ENCODE measurements around the gene F2RL1. TPM values are rescaled to one million over a fixed set of nuclear protein-coding genes. Genes with fewer than 3 reads are reported as not detected.

Gene F2RL1
- total RNA-seq, 2 donors from 2014 or later = 87.0 to 139 TPM

GRCh38 chr5:76831110-76831452 is 12.3 kb downstream of the F2RL1 start:
- intact Hi-C loops (cut with DNase I) = no loop called here
- DNase-seq = no peak
- no peak overlapping the region for H3K9ac ChIP-seq (ENCODE audit: low read depth in 2 of 2, low read length in 2 of 2)
- no peaks in the 10 kb centered on the region for H3K9me3 ChIP-seq
- no peak for TF ChIP-seq CTCF (IDR thresholded peaks at IDR 0.05)
- no peak overlapping the region for H3K27ac ChIP-seq
- H3K4me3 ChIP-seq = no peak overlapping the region
- H3K4me1 ChIP-seq = no peaks in the 10 kb centered on the region
- H3K27me3 ChIP-seq = no peaks in the 10 kb centered on the region
- no peaks in the 10 kb centered on the region for H3K36me3 ChIP-seq

GRCh38 chr5:76836181-76836580 is 17.4 kb downstream of the F2RL1 start:
- no peaks in the 10 kb centered on the region for H3K4me1 ChIP-seq

GRCh38 chr5:76836585-76836984 is 17.8 kb downstream of the F2RL1 start:
- Histone ChIP-seq H3K36me3 (no peaks in the 10 kb centered on the region), H3K27me3 (no peaks in the 10 kb centered on the region), H3K9me3 (no peaks in the 10 kb centered on the region), H3K9ac (ENCODE audit: low read depth in 2 of 2, low read length in 2 of 2) (no peak overlapping the region), H3K4me1 (no peaks in the 10 kb centered on the region), H3K4me3 (no peak overlapping the region), H3K27ac (peak overlapping the region; percentile 60)
- TF ChIP-seq CTCF (IDR thresholded peaks at IDR 0.05) = no peak
- intact Hi-C loops (cut with DNase I) = no loop called here
- no peak for DNase-seq

More at GRCh38 chr5:76836181-76836580, 17.4 kb downstream of the F2RL1 start:
- Histone ChIP-seq H3K36me3 (no peaks in the 10 kb centered on the region), H3K27ac (no peak overlapping the region), H3K4me3 (no peak overlapping the region), H3K9ac (ENCODE audit: low read depth in 2 of 2, low read length in 2 of 2) (no peak overlapping the region), H3K27me3 (no peaks in the 10 kb centered on the region), H3K9me3 (no peaks in the 10 kb centered on the region)
- intact Hi-C loops (cut with DNase I) = no loop called here
- DNase-seq = no peak
- no peak for TF ChIP-seq CTCF (IDR thresholded peaks at IDR 0.05)

- Histone ChIP-seq H3K36me3 (no peaks in the 10 kb centered on the region), H3K27ac (peak overlapping the region; percentile 60), H3K4me1 (no peaks in the 10 kb centered on the region), H3K9me3 (no peaks in the 10 kb centered on the region), H3K9ac (ENCODE audit: low read depth in 2 of 2, low read length in 2 of 2) (peak overlapping the region in 1 of 2 donors; percentile 6), H3K4me3 (no peak overlapping the region), H3K27me3 (no peaks in the 10 kb centered on the region)
- intact Hi-C loops (cut with DNase I) = no loop called here
- DNase-seq = peak; percentile 74
- no peak for TF ChIP-seq CTCF (IDR thresholded peaks at IDR 0.05)
Observed at GRCh38 chr5:76838481-76839261, 19.8 kb downstream of the F2RL1 start.

- Histone ChIP-seq H3K27ac (no peak overlapping the region), H3K36me3 (no peaks in the 10 kb centered on the region), H3K9ac (ENCODE audit: low read depth in 2 of 2, low read length in 2 of 2) (no peak overlapping the region), H3K27me3 (no peaks in the 10 kb centered on the region), H3K4me3 (no peak overlapping the region), H3K4me1 (no peaks in the 10 kb centered on the region), H3K9me3 (no peaks in the 10 kb centered on the region)
- intact Hi-C loops (cut with DNase I) = no loop called here
- TF ChIP-seq CTCF (IDR thresholded peaks at IDR 0.05) = no peak
- no peak for DNase-seq
Observed at GRCh38 chr5:76841361-76841760, 22.5 kb downstream of the F2RL1 start.

Data from colonic mucosa (tissue), 4 donors.